Measurements from ENCODE around the gene USP32. TPM values are rescaled to one million over a fixed set of nuclear protein-coding genes. Genes with fewer than 3 reads are reported as not detected.

The USP32 gene
- total and polyA plus RNA-seq, 10 of the 15 experiments (the other 5 are each of a cell fraction or from before 2014, with no cell fraction given) = 7.8 to 37.3 (median 25.5) TPM

DNA sequence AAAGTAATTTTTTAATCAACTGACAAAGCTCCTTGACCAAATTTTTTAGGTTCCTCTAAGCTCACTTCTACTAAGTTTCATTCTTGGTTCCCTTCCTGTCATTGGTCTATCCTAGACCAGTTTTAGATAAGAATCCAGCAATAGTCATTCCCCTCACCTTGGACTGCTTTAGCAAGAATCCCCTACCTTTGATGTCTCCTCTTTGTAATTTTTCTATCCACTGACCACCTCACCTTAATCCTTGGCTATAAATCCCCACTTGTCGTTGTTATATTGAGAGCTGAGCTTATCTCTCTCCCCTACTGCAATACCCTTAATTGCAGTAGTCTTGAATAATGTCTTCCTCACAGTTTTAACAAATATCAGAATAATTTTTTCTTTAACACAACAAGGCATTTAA lies 107.2 kb downstream of the USP32 start:
- Histone ChIP-seq H2AFZ (ENCODE audit: control insufficient read depth, low read depth, low read length) (no peak overlapping the region), H3K4me3 (no peak overlapping the region), H3K4me2 (ENCODE audit: control insufficient read depth, insufficient read depth) (peak overlapping the region; percentile 2; the same call in 1 of the 2 replicates), H3K79me2 (ENCODE audit: control insufficient read depth, insufficient read depth, low read length) (no peaks in the 10 kb centered on the region), H3K27ac (ENCODE audit: control insufficient read depth, insufficient read depth) (peak overlapping the region; percentile 15; the same call in 1 of the 2 replicates), H3K9ac (ENCODE audit: control insufficient read depth, insufficient read depth, low read length) (no peak overlapping the region), H3K4me1 (ENCODE audit: control insufficient read depth, insufficient read depth, low read length) (no peaks in the 10 kb centered on the region), H3K9me3 (replicated peaks; ENCODE audit: control insufficient read depth, insufficient read depth, low read length) (no peaks in the 10 kb centered on the region), H3K27me3 (replicated peaks in 1 of 2; ENCODE audit: control insufficient read depth in 2 of 2, insufficient read depth in 2 of 2, low read length in 1 of 2) (no peaks in the 10 kb centered on the region), H4K20me1 (ENCODE audit: control insufficient read depth, insufficient read depth) (no peaks in the 10 kb centered on the region), H3K36me3 (ENCODE audit: control insufficient read depth in 2 of 2, insufficient read depth in 2 of 2, low read length in 1 of 2) (0 out of 4 replicates have a peak, but pooled peaks cover 0 to 4% of the 10 kb centered on the region in 2 experiments)
- FAIRE-seq (no peak), DNase-seq (ENCODE audit: low read depth, low spot score) (no peak), ATAC-seq (peak; percentile 55)
- intact Hi-C loops (cut with micrococcal nuclease; ENCODE audit: unreplicated experiment) (no loop called here), in situ Hi-C loops (cut with MboI) (no loop called here)
- RAD21 ChIA-PET (ENCODE audit: unreplicated experiment) = interaction anchor here (0.8 kb wide), 1 partner anchor 71 kb away, joined by 7 read pairs; no protein-coding TSS in a partner anchor
- SMC1A ChIA-PET (ENCODE audit: uncharacterized antibody, unreplicated experiment) = interaction anchor here (0.8 to 1.7 kb wide), 5 partner anchors 11 to 53 kb away, joined by 3 to 5 read pairs (median 4); no protein-coding TSS in a partner anchor
- POLR2A ChIA-PET = interaction anchor here (0.6 kb wide), 1 partner anchor 41 kb away, joined by 8 read pairs; no protein-coding TSS in a partner anchor
- TF ChIP-seq FOS (IDR thresholded peaks at IDR 0.05; ENCODE audit: borderline replicate concordance, extremely low read depth, insufficient read length) = no peak
- TF ChIP-seq KLF5 (IDR thresholded peaks at IDR 0.05; ENCODE audit: partially characterized antibody) = no peak
- peak; percentile 37; the same call in 1 of the 2 replicates for TF ChIP-seq NFIC (IDR thresholded peaks at IDR 0.05; ENCODE audit: low read depth, low read length)
- no peak for TF ChIP-seq POLR2AphosphoS5 (IDR thresholded peaks at IDR 0.05; ENCODE audit: low read length)
- no peak for TF ChIP-seq RAD21 (IDR thresholded peaks at IDR 0.05; ENCODE audit: insufficient read depth, low read depth, low read length)
- no peak for TF ChIP-seq CREM (IDR thresholded peaks at IDR 0.05; ENCODE audit: low read depth)
- TF ChIP-seq, protein P1, sequence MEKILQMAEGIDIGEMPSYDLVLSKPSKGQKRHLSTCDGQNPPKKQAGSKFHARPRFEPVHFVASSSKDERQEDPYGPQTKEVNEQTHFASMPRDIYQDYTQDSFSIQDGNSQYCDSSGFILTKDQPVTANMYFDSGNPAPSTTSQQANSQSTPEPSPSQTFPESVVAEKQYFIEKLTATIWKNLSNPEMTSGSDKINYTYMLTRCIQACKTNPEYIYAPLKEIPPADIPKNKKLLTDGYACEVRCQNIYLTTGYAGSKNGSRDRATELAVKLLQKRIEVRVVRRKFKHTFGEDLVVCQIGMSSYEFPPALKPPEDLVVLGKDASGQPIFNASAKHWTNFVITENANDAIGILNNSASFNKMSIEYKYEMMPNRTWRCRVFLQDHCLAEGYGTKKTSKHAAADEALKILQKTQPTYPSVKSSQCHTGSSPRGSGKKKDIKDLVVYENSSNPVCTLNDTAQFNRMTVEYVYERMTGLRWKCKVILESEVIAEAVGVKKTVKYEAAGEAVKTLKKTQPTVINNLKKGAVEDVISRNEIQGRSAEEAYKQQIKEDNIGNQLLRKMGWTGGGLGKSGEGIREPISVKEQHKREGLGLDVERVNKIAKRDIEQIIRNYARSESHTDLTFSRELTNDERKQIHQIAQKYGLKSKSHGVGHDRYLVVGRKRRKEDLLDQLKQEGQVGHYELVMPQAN (conservative IDR thresholded peaks at IDR 0.05) = no peak
- TF ChIP-seq, protein P2, sequence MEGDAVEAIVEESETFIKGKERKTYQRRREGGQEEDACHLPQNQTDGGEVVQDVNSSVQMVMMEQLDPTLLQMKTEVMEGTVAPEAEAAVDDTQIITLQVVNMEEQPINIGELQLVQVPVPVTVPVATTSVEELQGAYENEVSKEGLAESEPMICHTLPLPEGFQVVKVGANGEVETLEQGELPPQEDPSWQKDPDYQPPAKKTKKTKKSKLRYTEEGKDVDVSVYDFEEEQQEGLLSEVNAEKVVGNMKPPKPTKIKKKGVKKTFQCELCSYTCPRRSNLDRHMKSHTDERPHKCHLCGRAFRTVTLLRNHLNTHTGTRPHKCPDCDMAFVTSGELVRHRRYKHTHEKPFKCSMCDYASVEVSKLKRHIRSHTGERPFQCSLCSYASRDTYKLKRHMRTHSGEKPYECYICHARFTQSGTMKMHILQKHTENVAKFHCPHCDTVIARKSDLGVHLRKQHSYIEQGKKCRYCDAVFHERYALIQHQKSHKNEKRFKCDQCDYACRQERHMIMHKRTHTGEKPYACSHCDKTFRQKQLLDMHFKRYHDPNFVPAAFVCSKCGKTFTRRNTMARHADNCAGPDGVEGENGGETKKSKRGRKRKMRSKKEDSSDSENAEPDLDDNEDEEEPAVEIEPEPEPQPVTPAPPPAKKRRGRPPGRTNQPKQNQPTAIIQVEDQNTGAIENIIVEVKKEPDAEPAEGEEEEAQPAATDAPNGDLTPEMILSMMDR (IDR thresholded peaks at IDR 0.05 in 2 of 3, conservative IDR thresholded peaks at IDR 0.05 in 1 of 3; ENCODE audit: control insufficient read depth in 2 of 3, extremely low read depth in 1 of 3, insufficient read depth in 1 of 3, low read depth in 3 of 3, low read length in 3 of 3) = no peak
- TF ChIP-seq TAF1 (IDR thresholded peaks at IDR 0.05; ENCODE audit: borderline replicate concordance, low read depth, low read length) = no peak
- peak; percentile 67; the same call in 1 of the 2 replicates for TF ChIP-seq NFXL1 (IDR thresholded peaks at IDR 0.05; ENCODE audit: borderline replicate concordance)
- no peak for TF ChIP-seq BCL11A (IDR thresholded peaks at IDR 0.05; ENCODE audit: low read depth, low read length)
- TF ChIP-seq NBN (IDR thresholded peaks at IDR 0.05) = no peak
- no peak for TF ChIP-seq SP1 (IDR thresholded peaks at IDR 0.05; ENCODE audit: low read depth, low read length)
- TF ChIP-seq WRNIP1 (IDR thresholded peaks at IDR 0.05; ENCODE audit: borderline replicate concordance, low read depth, low read length) = no peak
- no peak for TF ChIP-seq FOXK2 (IDR thresholded peaks at IDR 0.05)
- 57% methylated on average over 1 of the region's 1 CpG for WGBS (ENCODE audit: insufficient coverage, insufficient replicate concordance, low lambda C conversion rate, missing lambda C conversion rate)
- CTCF ChIA-PET = interaction anchor here (0.7 kb wide), 1 partner anchor 29 kb away, joined by 3 read pairs; no protein-coding TSS in a partner anchor
- BruUV-seq (replicated peaks) = no TSS peak

All from GM12878 (cell line).